Activated CD4-positive, alpha-beta T cell treated with anti-CD3 and anti-CD28 coated beads, Interleukin-2, amount 10 ng/mL, durations not matched to agents 7 days and 5 days (primary cell): ENCODE results near the gene DNAH14. TPM values are rescaled to one million over a fixed set of nuclear protein-coding genes. Genes with fewer than 3 reads are reported as not detected.
"Not testable (repeated sequence)": the region's sequence is repeated elsewhere in the genome, so short reads cannot be mapped to it uniquely, and the experiment has no call there.

Source experiments
- CTCF ChIA-PET: fragments of 350-600 bp; sonication (Branson Sonifier 250); formaldehyde crosslinking; loops from one replicate; lab custom pipeline; 2021; ENCODE audit warnings: antibody characterized with exemption; lab: Charles Lee
- POLR2A ChIA-PET: fragments of 350-600 bp; sonication (Branson Sonifier 250); formaldehyde crosslinking; loops from one replicate; lab custom pipeline; 2021; ENCODE audit warnings: antibody characterized with exemption; lab: Charles Lee
- DNase-seq: peaks from one replicate; pipeline ENCODE4 v3.0.0-alpha.2; 2020
- H3K27ac Mint-ChIP-seq: one replicate; pipeline ENCODE4 v1.8.0; 2021; ENCODE audit warnings: mild to moderate bottlenecking, moderate library complexity, mixed read lengths
- H3K27me3 Mint-ChIP-seq: one replicate; pipeline ENCODE4 v1.8.0; 2021; ENCODE audit warnings: mixed read lengths
- H3K36me3 Mint-ChIP-seq: one replicate; pipeline ENCODE4 v1.8.0; 2021; ENCODE audit warnings: low read depth, mixed read lengths
- H3K4me1 Mint-ChIP-seq: one replicate; pipeline ENCODE4 v1.8.0; 2021; ENCODE audit warnings: mixed read lengths
- H3K4me3 Mint-ChIP-seq: one replicate; pipeline ENCODE4 v1.8.0; 2021; ENCODE audit warnings: mild to moderate bottlenecking, moderate library complexity, mixed read lengths
- H3K9me3 Mint-ChIP-seq: one replicate; pipeline ENCODE4 v1.8.0; 2021; ENCODE audit warnings: mixed read lengths
- total RNA-seq, 2 experiments: library from RNA; stranded (reverse); gene quantifications; one replicate each; pipeline ENCODE4 v1.2.3, GENCODE V29; 2021

DNAH14 gene
- total RNA-seq, 2 experiments from 2014 or later = 0.40 to 0.82 TPM

DNA sequence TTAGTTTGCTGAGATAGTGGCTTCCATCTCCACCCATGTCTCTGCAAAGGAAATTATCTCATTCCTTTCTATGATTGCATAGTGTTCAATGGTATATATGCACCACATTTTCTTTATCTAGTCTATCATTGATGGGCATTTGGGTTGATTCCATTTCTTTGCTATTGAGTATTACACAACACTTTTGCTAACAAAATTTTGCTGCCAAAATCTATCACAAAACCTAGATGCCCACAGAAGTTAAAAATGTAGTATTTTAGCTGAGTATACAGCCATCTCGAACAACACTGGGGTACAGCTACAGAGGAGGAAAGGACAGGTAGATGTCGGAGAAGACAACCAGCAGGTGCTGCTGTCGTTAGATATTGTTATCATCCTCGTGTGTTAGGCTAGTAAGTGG is 430.6 kb downstream of the DNAH14 start:
- no peak for DNase-seq
- Mint-ChIP-seq H3K9me3 (no peaks in the 10 kb centered on the region), H3K36me3 (no peaks in the 10 kb centered on the region), H3K4me3 (no peak overlapping the region), H3K27ac (no peak overlapping the region), H3K4me1 (peaks cover 7% of the 10 kb centered on the region), H3K27me3 (peaks cover 19% of the 10 kb centered on the region)
- ChIA-PET POLR2A (no interaction called here), CTCF (no interaction called here)

DNA sequence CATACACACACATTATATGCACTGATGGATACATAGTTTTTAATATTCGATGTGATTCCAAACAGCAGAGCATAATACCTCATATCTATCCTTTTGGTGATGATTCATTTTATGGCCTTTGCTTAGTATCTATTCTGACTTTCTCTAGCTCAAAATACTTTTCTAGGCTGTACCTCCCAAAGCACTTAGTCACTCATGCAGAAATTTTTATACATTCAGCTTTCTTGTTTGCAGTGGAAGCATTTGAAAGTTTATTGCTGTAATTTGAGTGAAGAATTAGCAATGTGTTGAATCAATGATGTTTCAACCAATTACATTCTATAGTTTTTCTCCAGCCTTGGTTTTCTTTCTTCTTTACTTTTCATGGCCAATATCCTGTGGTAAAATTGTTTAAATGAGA is 431.7 kb downstream of the DNAH14 start:
- H3K4me1 Mint-ChIP-seq = peaks cover 7% of the 10 kb centered on the region
- ChIA-PET POLR2A (no interaction called here), CTCF (no interaction called here)
- H3K4me3 Mint-ChIP-seq = no peak overlapping the region
- H3K27me3 Mint-ChIP-seq = peaks cover 15% of the 10 kb centered on the region
- H3K9me3 Mint-ChIP-seq = no peaks in the 10 kb centered on the region
- DNase-seq = no peak
- no peaks in the 10 kb centered on the region for H3K36me3 Mint-ChIP-seq
- no peak overlapping the region for H3K27ac Mint-ChIP-seq

DNA sequence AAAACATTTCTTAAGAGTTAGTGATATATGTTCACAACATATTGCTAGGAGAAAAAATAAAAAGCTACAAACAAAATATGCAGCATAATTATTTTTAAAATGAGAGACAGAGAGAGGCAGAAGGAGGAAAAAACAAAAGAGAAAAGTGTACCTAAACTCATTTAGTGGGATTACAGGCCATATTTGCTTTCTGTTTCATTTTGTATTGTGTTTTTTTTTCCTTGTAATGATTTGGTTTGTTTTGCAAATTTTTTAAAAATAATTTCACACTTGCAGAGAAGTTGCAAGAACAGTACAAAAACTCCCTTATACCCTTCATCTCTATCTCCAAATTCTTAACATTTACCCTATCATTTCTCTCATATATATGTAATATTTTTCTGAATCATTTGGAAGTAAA is 433.3 kb downstream of the DNAH14 start:
- Mint-ChIP-seq H3K9me3 (no peaks in the 10 kb centered on the region), H3K4me1 (peaks cover 7% of the 10 kb centered on the region), H3K4me3 (no peak overlapping the region), H3K27me3 (peaks cover 22% of the 10 kb centered on the region), H3K36me3 (no peaks in the 10 kb centered on the region), H3K27ac (no peak overlapping the region)
- CTCF ChIA-PET = no interaction called here
- no peak for DNase-seq
- POLR2A ChIA-PET = no interaction called here

DNA sequence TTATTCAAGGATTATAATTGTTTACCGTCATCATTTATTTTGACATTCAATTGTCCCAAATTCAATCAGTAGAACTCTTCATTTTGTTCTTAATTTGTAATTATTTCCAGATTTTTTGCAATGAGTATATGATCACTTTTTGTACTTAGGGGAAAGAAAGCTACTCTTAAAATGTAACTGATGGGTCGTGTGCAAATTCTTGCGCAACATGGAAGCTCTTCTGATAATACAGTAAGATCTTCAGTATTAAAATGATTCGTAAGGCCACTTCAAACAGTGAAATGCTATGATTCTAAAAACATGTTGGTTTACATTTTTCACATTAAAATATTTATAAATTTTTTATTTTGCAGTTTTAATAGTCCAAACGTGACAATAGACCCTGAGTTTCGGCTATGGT is 435.0 kb downstream of the DNAH14 start:
- CTCF ChIA-PET = interaction anchor here (1.4 to 1.6 kb wide), 2 partner anchors 14 to 16 kb away, joined by 3 read pairs; no protein-coding TSS in a partner anchor
- POLR2A ChIA-PET = no interaction called here
- Mint-ChIP-seq H3K27me3 (peaks cover 19% of the 10 kb centered on the region), H3K27ac (no peak overlapping the region), H3K4me1 (peaks cover 7% of the 10 kb centered on the region), H3K9me3 (no peaks in the 10 kb centered on the region), H3K36me3 (no peaks in the 10 kb centered on the region), H3K4me3 (no peak overlapping the region)
- DNase-seq = no peak

DNA sequence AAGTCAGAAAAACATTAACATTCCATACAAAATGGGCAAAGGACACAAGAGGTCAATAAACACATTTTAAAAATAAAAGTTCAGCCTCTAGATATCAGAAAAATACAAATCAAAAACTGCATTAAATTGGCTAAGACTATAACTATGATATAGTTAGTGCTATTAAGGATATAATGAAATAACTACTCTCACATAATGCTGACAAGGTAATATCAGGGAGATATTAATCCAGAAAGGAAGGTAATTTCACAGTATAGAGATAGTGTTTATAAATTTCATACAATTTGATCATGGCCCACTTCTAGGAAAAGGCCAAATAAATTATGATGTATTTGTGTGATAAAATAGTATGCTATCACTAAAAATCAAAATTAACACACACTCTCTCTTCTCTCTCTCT is 436.5 kb downstream of the DNAH14 start:
- peaks cover 16% of the 10 kb centered on the region for H3K27me3 Mint-ChIP-seq
- no peak overlapping the region for H3K4me3 Mint-ChIP-seq
- ChIA-PET CTCF (no interaction called here), POLR2A (no interaction called here)
- peaks cover 7% of the 10 kb centered on the region for H3K4me1 Mint-ChIP-seq
- no peak overlapping the region for H3K27ac Mint-ChIP-seq
- H3K9me3 Mint-ChIP-seq = no peaks in the 10 kb centered on the region
- DNase-seq = no peak
- no peaks in the 10 kb centered on the region for H3K36me3 Mint-ChIP-seq

DNA sequence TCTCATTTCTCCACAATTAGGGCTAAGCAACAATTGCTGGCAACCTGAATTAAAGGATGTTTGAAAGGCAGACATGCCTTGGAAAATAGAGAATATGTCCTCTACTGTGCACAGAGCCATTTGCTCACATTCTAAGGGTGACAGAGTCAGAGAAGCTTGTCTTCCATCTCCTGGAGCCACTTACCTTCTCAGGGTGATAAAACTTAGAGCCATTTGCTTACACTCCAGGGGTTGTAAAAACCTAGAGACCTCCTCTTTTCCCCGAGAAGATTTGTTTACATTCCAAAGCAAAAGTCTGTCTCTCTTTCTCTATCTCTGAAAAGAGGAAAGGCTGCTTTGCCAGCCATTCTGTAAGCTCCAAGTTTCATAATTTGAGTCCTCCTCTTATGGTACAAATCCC is 437.1 kb downstream of the DNAH14 start:
- H3K4me1 Mint-ChIP-seq = peaks cover 7% of the 10 kb centered on the region
- peaks cover 16% of the 10 kb centered on the region for H3K27me3 Mint-ChIP-seq
- no peak overlapping the region for H3K27ac Mint-ChIP-seq
- no peak overlapping the region for H3K4me3 Mint-ChIP-seq
- no peaks in the 10 kb centered on the region for H3K36me3 Mint-ChIP-seq
- no peak for DNase-seq
- ChIA-PET CTCF (no interaction called here), POLR2A (no interaction called here)
- H3K9me3 Mint-ChIP-seq = no peaks in the 10 kb centered on the region

DNA sequence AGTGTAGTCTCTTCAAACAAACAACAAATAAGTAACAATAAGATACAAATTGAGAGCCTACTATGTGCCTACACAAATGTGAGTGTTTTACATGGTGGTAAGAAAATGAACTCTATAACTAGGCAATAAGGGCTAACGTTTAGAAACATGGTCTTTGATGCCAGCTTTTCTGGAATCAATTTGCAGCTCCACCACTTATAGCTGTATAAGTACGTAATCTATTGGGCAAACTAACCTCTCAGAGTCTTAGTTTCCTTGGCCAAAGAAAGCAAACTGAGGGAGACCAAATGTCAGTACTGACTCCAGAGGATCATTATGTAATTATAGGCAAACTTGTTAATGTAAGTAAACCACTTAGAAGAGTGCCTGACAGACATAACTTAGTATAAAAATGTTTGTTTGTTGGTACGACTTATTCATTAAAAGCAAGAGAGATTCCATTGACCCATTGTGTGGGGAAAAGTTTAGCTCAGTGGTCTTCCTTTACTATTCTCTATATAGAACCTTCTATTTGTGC is 438.6 kb downstream of the DNAH14 start:
- POLR2A ChIA-PET = no interaction called here

DNA sequence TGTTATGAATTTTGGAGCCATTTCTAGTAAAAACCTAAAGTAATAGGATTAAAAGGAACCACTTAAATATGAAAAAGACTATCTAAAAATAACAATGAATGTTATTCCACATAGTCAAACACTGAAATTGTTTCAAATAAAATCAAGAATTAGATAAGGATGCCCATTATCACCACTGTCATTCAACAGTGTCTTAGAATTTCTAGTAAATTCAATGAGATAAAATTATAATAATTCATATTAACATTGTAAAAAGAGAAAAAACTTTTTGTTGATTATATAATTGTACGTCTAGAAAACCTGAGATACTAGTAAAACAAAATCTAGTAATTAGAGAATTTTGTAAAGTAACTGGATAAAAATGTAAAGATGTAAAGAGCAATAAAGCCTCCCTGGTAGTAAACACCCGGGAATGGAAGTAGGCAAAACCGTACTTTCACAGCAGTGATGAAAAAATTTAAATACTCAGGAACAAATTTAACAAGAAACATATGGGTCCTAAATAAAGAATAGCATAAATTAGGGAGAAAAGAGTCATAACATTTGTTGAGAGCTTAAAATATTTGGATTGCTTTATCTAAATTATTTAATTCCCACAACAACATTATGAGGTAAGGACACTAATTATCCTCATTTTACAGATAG is 442.0 kb downstream of the DNAH14 start:
- no peak for DNase-seq
- no peak overlapping the region for H3K27ac Mint-ChIP-seq
- H3K4me1 Mint-ChIP-seq = no peaks in the 10 kb centered on the region
- no peaks in the 10 kb centered on the region for H3K36me3 Mint-ChIP-seq
- H3K4me3 Mint-ChIP-seq = no peak overlapping the region
- H3K27me3 Mint-ChIP-seq = peaks cover 16% of the 10 kb centered on the region
- no peaks in the 10 kb centered on the region for H3K9me3 Mint-ChIP-seq
- ChIA-PET CTCF (no interaction called here), POLR2A (no interaction called here)

More for the DNA sequence above, 438.6 kb downstream of the DNAH14 start:
- CTCF ChIA-PET = no interaction called here
- Mint-ChIP-seq H3K27ac (no peak overlapping the region), H3K27me3 (peaks cover 18% of the 10 kb centered on the region), H3K4me1 (peaks cover 3% of the 10 kb centered on the region), H3K9me3 (no peaks in the 10 kb centered on the region), H3K36me3 (no peaks in the 10 kb centered on the region), H3K4me3 (no peak overlapping the region)
- no peak for DNase-seq

DNA sequence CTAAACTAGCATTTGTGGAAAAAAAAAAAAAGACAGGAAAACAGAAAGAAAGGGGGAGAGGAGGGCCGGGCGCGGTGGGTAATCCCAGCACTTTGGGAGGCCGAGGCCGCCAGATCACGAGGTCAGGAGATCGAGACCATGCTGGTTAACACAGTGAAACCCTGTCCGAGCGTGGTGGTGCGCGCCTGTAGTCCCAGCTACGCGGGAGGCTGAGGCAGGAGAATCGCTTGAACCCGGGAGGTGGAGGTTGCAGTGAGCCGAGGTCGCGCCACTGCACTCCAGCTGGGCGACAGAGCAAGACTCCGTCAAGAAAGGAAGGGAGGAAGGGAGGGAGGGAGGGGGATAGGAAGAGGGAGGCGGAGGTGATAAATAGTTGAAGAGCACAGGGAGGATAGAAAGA is 443.7 kb downstream of the DNAH14 start:
- Mint-ChIP-seq H3K27me3 (peaks cover 3% of the 10 kb centered on the region), H3K9me3 (no peaks in the 10 kb centered on the region), H3K4me3 (no peak overlapping the region), H3K4me1 (no peaks in the 10 kb centered on the region), H3K36me3 (no peaks in the 10 kb centered on the region), H3K27ac (no peak overlapping the region)
- DNase-seq = no peak
- ChIA-PET CTCF (no interaction called here), POLR2A (no interaction called here)

DNA sequence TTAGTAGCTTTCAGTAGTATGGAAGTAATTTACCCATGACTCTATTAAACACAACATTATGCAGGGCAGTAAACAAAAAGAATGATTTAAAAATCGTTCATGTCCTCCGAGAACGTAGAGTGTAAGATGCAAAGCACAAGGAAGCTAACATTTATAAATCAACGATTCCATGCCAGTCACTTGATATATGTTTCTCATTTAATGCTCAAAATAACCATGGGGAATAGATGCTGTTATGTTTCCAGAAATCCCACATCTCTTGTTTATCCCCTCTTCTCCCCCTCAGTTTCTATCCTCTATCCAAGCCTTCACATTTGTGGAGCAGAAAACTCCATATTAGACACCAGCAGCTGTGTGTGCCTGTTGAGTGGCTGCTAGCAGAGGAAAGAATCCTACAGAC is 445.5 kb downstream of the DNAH14 start:
- DNase-seq = no peak
- Mint-ChIP-seq H3K4me3 (no peak overlapping the region), H3K36me3 (no peaks in the 10 kb centered on the region), H3K27me3 (peaks cover 3% of the 10 kb centered on the region), H3K27ac (no peak overlapping the region), H3K9me3 (no peaks in the 10 kb centered on the region), H3K4me1 (peaks cover 2% of the 10 kb centered on the region)
- ChIA-PET POLR2A (no interaction called here), CTCF (no interaction called here)

DNA sequence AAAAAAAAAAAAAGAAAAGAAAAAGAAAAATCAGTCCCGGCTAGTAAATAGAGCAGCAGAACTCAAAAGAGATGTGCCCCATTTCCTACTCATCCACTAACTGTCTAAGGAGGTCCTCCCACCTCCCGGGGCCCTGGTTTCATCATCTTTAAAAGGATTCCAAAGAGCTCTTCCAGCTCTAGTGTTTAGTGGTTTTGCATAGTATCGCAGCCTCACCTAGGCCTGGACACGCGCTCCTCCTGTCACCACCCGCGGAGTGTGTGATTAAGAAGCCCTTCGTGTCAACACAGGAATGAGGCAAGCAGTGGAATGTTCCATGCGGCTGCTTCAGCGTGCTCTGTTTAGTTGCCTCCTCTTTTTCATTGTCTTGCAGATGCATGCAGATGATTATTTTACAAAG is 449.4 kb downstream of the DNAH14 start:
- Mint-ChIP-seq H3K27ac (no peak overlapping the region), H3K4me3 (no peak overlapping the region), H3K9me3 (no peaks in the 10 kb centered on the region), H3K4me1 (peaks cover 3% of the 10 kb centered on the region), H3K36me3 (peaks cover 2% of the 10 kb centered on the region), H3K27me3 (no peaks in the 10 kb centered on the region)
- CTCF ChIA-PET = interaction anchor here (1.3 kb wide), 1 partner anchor 11 kb away, joined by 3 read pairs; no protein-coding TSS in a partner anchor
- no peak for DNase-seq
- POLR2A ChIA-PET = no interaction called here

DNA sequence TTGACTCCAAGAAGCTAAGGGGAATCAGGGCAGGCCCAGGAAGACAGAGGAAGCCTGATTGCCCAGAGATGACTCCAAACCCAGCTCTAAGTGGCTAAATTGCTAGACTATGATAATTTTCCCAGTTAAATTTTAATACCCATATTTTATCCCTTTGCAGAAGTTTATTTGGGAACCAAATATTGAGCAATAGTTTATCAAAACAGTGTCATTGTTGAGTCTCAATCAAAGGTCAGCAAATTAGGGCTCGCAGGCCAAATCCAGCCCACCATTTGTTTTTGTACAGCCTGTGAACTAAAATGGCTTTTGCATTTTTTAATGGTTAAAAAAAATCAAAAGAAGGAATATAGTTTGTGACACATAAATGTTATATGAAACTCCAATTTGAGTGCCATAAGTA is 451.2 kb downstream of the DNAH14 start:
- no peak overlapping the region for H3K27ac Mint-ChIP-seq
- POLR2A ChIA-PET = no interaction called here
- DNase-seq = no peak
- CTCF ChIA-PET = no interaction called here
- H3K27me3 Mint-ChIP-seq = no peaks in the 10 kb centered on the region
- peaks cover 3% of the 10 kb centered on the region for H3K4me1 Mint-ChIP-seq
- peaks cover 9% of the 10 kb centered on the region for H3K36me3 Mint-ChIP-seq
- no peaks in the 10 kb centered on the region for H3K9me3 Mint-ChIP-seq
- H3K4me3 Mint-ChIP-seq = no peak overlapping the region

DNA sequence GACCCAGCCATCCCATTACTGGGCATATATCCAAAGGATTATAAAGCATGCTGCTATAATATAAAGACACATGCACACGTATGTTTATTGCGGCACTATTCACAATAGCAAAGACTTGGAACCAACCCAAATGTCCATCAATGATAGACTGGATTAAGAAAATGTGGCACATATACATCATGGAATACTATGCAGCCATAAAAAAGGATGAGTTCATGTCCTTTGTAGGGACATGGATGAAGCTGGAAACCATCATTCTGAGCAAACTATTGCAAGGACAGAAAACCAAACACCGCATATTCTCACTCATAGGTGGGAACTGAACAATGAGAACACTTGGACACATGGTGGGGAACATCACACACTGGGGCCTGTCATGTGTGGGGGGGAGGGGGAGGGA is 457.4 kb downstream of the DNAH14 start:
- H3K27ac Mint-ChIP-seq, H3K36me3 Mint-ChIP-seq, H3K9me3 Mint-ChIP-seq, CTCF ChIA-PET, POLR2A ChIA-PET, H3K27me3 Mint-ChIP-seq, H3K4me3 Mint-ChIP-seq, DNase-seq: not testable (repeated sequence)
- peaks cover 10% of the 10 kb centered on the region for H3K4me1 Mint-ChIP-seq

DNA sequence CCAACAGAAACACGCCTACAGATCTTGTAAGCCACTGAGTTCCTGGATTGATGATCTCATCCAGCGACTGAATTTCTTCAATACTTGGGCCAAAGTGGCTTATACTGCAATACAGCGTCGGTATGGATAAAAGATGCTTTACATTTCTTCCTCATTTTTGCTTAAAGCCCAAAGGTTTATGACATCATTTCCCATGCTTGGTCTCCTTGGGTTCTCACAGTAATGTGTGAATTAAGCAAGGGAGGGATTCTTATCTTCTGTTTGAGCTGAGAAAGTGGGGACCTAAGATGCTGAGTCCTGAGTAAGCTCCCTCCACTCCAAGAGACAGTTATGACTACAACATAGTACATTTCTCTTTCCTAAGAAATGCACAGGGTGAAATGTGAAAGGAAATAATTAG is 458.9 kb downstream of the DNAH14 start:
- Mint-ChIP-seq H3K9me3 (no peaks in the 10 kb centered on the region), H3K4me3 (no peak overlapping the region), H3K36me3 (peaks cover 11% of the 10 kb centered on the region), H3K4me1 (peaks cover 10% of the 10 kb centered on the region), H3K27ac (no peak overlapping the region), H3K27me3 (no peaks in the 10 kb centered on the region)
- POLR2A ChIA-PET = no interaction called here
- CTCF ChIA-PET = interaction anchor here (0.8 to 1.6 kb wide), 2 partner anchors 9 to 13 kb away, joined by 4 to 5 read pairs; no protein-coding TSS in a partner anchor
- no peak for DNase-seq
